H9 (cell line): ENCODE data around the gene HDAC3. TPM values are rescaled to one million over a fixed set of nuclear protein-coding genes. Genes with fewer than 3 reads are reported as not detected.

Source experiments
- DNase-seq: peaks from one replicate; pipeline ENCODE4 v3.0.0-alpha.2; 2017
- H2AFZ ChIP-seq: one replicate; pipeline ENCODE4 v1.6.1; 2013; ENCODE audit warnings: mild to moderate bottlenecking, low read length, control low read depth, moderate library complexity
- H2AK5ac ChIP-seq: 2 replicates; pipeline ENCODE4 v1.6.1; 2013; ENCODE audit warnings: low read length, control low read depth, mixed read lengths; ENCODE audit not compliant: insufficient read length
- H2BK120ac ChIP-seq: one replicate; pipeline ENCODE4 v1.6.1; 2013; ENCODE audit warnings: low read depth, mild to moderate bottlenecking, low read length, control low read depth, inconsistent platforms; ENCODE audit not compliant: poor library complexity, severe bottlenecking
- H2BK12ac ChIP-seq: 2 replicates; pipeline ENCODE4 v1.6.1; 2013; ENCODE audit warnings: low read length, control low read depth, mixed read lengths, low read depth; ENCODE audit not compliant: insufficient read length
- H2BK15ac ChIP-seq: 2 replicates; pipeline ENCODE4 v1.6.1; 2013; ENCODE audit warnings: low read depth, low read length, control low read depth
- H2BK20ac ChIP-seq: one replicate; pipeline ENCODE4 v1.6.1; 2013; ENCODE audit warnings: low read depth, mild to moderate bottlenecking, low read length, control low read depth, inconsistent platforms; ENCODE audit not compliant: poor library complexity, severe bottlenecking
- H2BK5ac ChIP-seq: 2 replicates; pipeline ENCODE4 v1.6.1; 2013; ENCODE audit warnings: low read length, control low read depth, mixed read lengths; ENCODE audit not compliant: insufficient read length
- H3K14ac ChIP-seq: 2 replicates; pipeline ENCODE4 v1.6.1; 2013; ENCODE audit warnings: low read length, control low read depth; ENCODE audit not compliant: insufficient read depth
- H3K18ac ChIP-seq: 2 replicates; pipeline ENCODE4 v1.6.1; 2013; ENCODE audit warnings: low read depth, mild to moderate bottlenecking, mixed read lengths, low read length, control low read depth; ENCODE audit not compliant: insufficient read length
- H3K23ac ChIP-seq: 2 replicates; pipeline ENCODE4 v1.6.1; 2013; ENCODE audit warnings: low read length, control low read depth, mixed read lengths, low read depth; ENCODE audit not compliant: insufficient read length
- H3K23me2 ChIP-seq: 2 replicates; pipeline ENCODE4 v1.6.1; 2013; ENCODE audit warnings: low read depth, mild to moderate bottlenecking, mixed read lengths, low read length, control low read depth; ENCODE audit not compliant: insufficient read length, poor library complexity, severe bottlenecking
- H3K27ac ChIP-seq: 2 replicates; pipeline ENCODE4 v1.5.1; 2013; ENCODE audit warnings: low read length, control low read depth, mixed read lengths, low read depth; ENCODE audit not compliant: insufficient read length
- H3K27me3 ChIP-seq: 2 replicates; pipeline ENCODE4 v1.6.1; 2013; ENCODE audit warnings: low read length, control low read depth, inconsistent platforms; ENCODE audit not compliant: insufficient read depth
- H3K4ac ChIP-seq: 2 replicates; pipeline ENCODE4 v1.6.1; 2013; ENCODE audit warnings: low read depth, mild to moderate bottlenecking, control low read depth, inconsistent platforms, low read length, moderate library complexity
- H3K4me1 ChIP-seq: 2 replicates; pipeline ENCODE4 v1.6.1; 2013; ENCODE audit warnings: low read length, control low read depth, inconsistent platforms; ENCODE audit not compliant: insufficient read depth
- H3K4me2 ChIP-seq: 2 replicates; pipeline ENCODE4 v1.6.1; 2013; ENCODE audit warnings: low read length, control low read depth, mixed read lengths; ENCODE audit not compliant: insufficient read length, insufficient read depth
- H3K56ac ChIP-seq: 2 replicates; pipeline ENCODE4 v1.6.1; 2013; ENCODE audit warnings: low read depth, mild to moderate bottlenecking, mixed read lengths, low read length, control low read depth; ENCODE audit not compliant: insufficient read length
- H3K79me1 ChIP-seq: 2 replicates; pipeline ENCODE4 v1.6.1; 2013; ENCODE audit warnings: low read depth, mild to moderate bottlenecking, moderate library complexity, low read length, control low read depth, inconsistent platforms; ENCODE audit not compliant: insufficient read depth, poor library complexity, severe bottlenecking
- H3K79me2 ChIP-seq: 2 replicates; pipeline ENCODE4 v1.6.1; 2013; ENCODE audit warnings: low read length, control low read depth, inconsistent platforms; ENCODE audit not compliant: insufficient read depth
- H3K9ac ChIP-seq: 2 replicates; pipeline ENCODE4 v1.6.1; 2013; ENCODE audit warnings: low read length, control low read depth, mixed read lengths; ENCODE audit not compliant: insufficient read length; ENCODE audit errors: extremely low read depth
- H3K9me3 ChIP-seq: one replicate; pipeline ENCODE4 v1.6.1; 2013; ENCODE audit warnings: low read depth, low read length, inconsistent platforms; ENCODE audit not compliant: control insufficient read depth
- H3T11ph ChIP-seq: one replicate; pipeline ENCODE4 v1.6.1; 2013; ENCODE audit warnings: mild to moderate bottlenecking, low read length, control low read depth, inconsistent platforms
- H4K20me1 ChIP-seq: one replicate; pipeline ENCODE4 v1.6.1; 2013; ENCODE audit not compliant: control insufficient read depth, insufficient read length, insufficient read depth
- H4K5ac ChIP-seq: 2 replicates; pipeline ENCODE4 v1.6.1; 2013; ENCODE audit warnings: low read depth, mild to moderate bottlenecking, mixed read lengths, low read length, control low read depth; ENCODE audit not compliant: insufficient read length
- H4K8ac ChIP-seq: replicated peaks from 2 replicates; pipeline ENCODE4 v1.6.1; 2013; ENCODE audit warnings: low read length, control low read depth, mixed read lengths, low read depth; ENCODE audit not compliant: insufficient read length
- H4K91ac ChIP-seq: 2 replicates; pipeline ENCODE4 v1.6.1; 2013; ENCODE audit warnings: low read depth, mild to moderate bottlenecking, moderate library complexity, mixed read lengths, low read length, control low read depth; ENCODE audit not compliant: insufficient read length
- H3K27ac Mint-ChIP-seq, 3 experiments: 2 replicates in 2 of 3; 3 replicates in 1 of 3; pipeline ENCODE4 v1.8.0; 2020 to 2021; ENCODE audit warnings: mixed read lengths in 3 of 3, mild to moderate bottlenecking in 1 of 3, moderate library complexity in 1 of 3
- H3K27me3 Mint-ChIP-seq: 2 replicates; pipeline ENCODE4 v1.8.0; 2021; ENCODE audit warnings: low read depth, mild to moderate bottlenecking, moderate library complexity, mixed read lengths
- H3K36me3 Mint-ChIP-seq, 3 experiments: 2 replicates in 2 of 3; 3 replicates in 1 of 3; pipeline ENCODE4 v1.8.0; 2020 to 2021; ENCODE audit warnings: low read depth in 3 of 3, mixed read lengths in 3 of 3; ENCODE audit not compliant: insufficient read depth in 1 of 3
- H3K4me1 Mint-ChIP-seq, 2 experiments: 2 replicates each; pipeline ENCODE4 v1.8.0; 2020; ENCODE audit warnings: mixed read lengths in 2 of 2
- H3K4me3 Mint-ChIP-seq, 2 experiments: 2 replicates in 1 of 2; 3 replicates in 1 of 2; pipeline ENCODE4 v1.8.0; 2020 to 2021; ENCODE audit warnings: mild to moderate bottlenecking in 2 of 2, mixed read lengths in 2 of 2, moderate library complexity in 1 of 2
- H3K9me3 Mint-ChIP-seq, 2 experiments: 2 replicates in 1 of 2; 3 replicates in 1 of 2; pipeline ENCODE4 v1.8.0; 2020; ENCODE audit warnings: mild to moderate bottlenecking in 2 of 2, mixed read lengths in 2 of 2, moderate library complexity in 1 of 2
- CTCF ChIP-seq: fragments of 200-600 bp; sonication (generic); conservative IDR thresholded peaks from 3 replicates; pipeline ENCODE4 v1.8.0; 2021; ENCODE audit warnings: antibody characterized with exemption, mild to moderate bottlenecking
- WGBS: extraction: QIAGEN DNeasy Blood & Tissue Kit; methylation state at CpG from one replicate; pipeline ENCODE4 v1.1.7; 2013; ENCODE audit warnings: missing lambda C conversion rate, low lambda C conversion rate, mixed read lengths; ENCODE audit not compliant: insufficient read length; ENCODE audit errors: extremely low coverage; 5-methylcytosine and 5-hydroxymethylcytosine counted together
- total RNA-seq: library from RNA; stranded (reverse); gene quantifications from 2 replicates; pipeline ENCODE4 v1.2.1, GENCODE V29; 2021

The HDAC3 gene
- total RNA-seq, 1 experiment from 2014 or later, result 98.3 TPM

GRCh38 chr5:141669520-141669919 lies 32.9 kb upstream of the HDAC3 start:
- H2AFZ ChIP-seq, result no peak overlapping the region
- H2BK20ac ChIP-seq, result no peak overlapping the region
- H3K27ac Mint-ChIP-seq, result peak overlapping the region in 2 of 3 experiments; percentile 51 to 66; a peak in 3 of 7 replicates
- H3K79me2 ChIP-seq, result no peaks in the 10 kb centered on the region
- H3T11ph ChIP-seq, result no peak overlapping the region
- no peak overlapping the region for H3K4ac ChIP-seq
- H4K20me1 ChIP-seq, result no peaks in the 10 kb centered on the region
- no peak overlapping the region for H2BK5ac ChIP-seq
- H3K14ac ChIP-seq, result no peak overlapping the region
- H4K8ac ChIP-seq, result no peak overlapping the region
- no peak overlapping the region for H4K91ac ChIP-seq
- H4K5ac ChIP-seq, result no peak overlapping the region
- H3K56ac ChIP-seq, result no peak overlapping the region
- no peak overlapping the region for H2BK120ac ChIP-seq
- H3K23ac ChIP-seq, result no peak overlapping the region
- no peaks in the 10 kb centered on the region for H3K23me2 ChIP-seq
- no peak overlapping the region for H3K9ac ChIP-seq
- no peak overlapping the region for H3K27ac ChIP-seq
- H2AK5ac ChIP-seq, result no peak overlapping the region
- no peaks in the 10 kb centered on the region for H3K9me3 Mint-ChIP-seq
- peak; percentile 58 for DNase-seq
- no peaks in the 10 kb centered on the region for H3K27me3 ChIP-seq
- H3K79me1 ChIP-seq, result no peaks in the 10 kb centered on the region
- H2BK15ac ChIP-seq, result no peak overlapping the region
- H2BK12ac ChIP-seq, result no peak overlapping the region
- H3K18ac ChIP-seq, result no peak overlapping the region
- no peak overlapping the region for H3K4me2 ChIP-seq
- peaks cover 26 to 39% of the 10 kb centered on the region in 2 experiments for H3K4me1 Mint-ChIP-seq
- TF ChIP-seq CTCF, result peak; percentile 60
- H3K4me3 Mint-ChIP-seq, result no peak overlapping the region; a peak in 1 of 5 replicates
- WGBS, result no CpG with 5 or more reads among the region's 4 CpGs
- no peaks in the 10 kb centered on the region for H3K27me3 Mint-ChIP-seq
- no peaks in the 10 kb centered on the region for H3K9me3 ChIP-seq
- peaks cover 33 to 49% (median 39%) of the 10 kb centered on the region in 3 experiments for H3K36me3 Mint-ChIP-seq
- peaks cover 2% of the 10 kb centered on the region; the same call in 1 of the 2 replicates for H3K4me1 ChIP-seq
